HepG2 (cell line): ENCODE measurements around the gene MTHFD1L. TPM values are rescaled to one million over a fixed set of nuclear protein-coding genes. Genes with fewer than 3 reads are reported as not detected.

Experiments
- HNF1A ChIP-seq, 2 experiments: sonication (generic) in 1 of 2; formaldehyde crosslinking in 1 of 2; IDR thresholded peaks; 2 replicates each; pipeline versions ENCODE4 v1.4.0 to v1.6.1; 2016 to 2020; ENCODE audit warnings: borderline replicate concordance in 1 of 2, low read depth in 1 of 2, mild to moderate bottlenecking in 1 of 2, missing genetic modification reagents in 1 of 2
- IRX3 ChIP-seq: sonication (generic); formaldehyde crosslinking; IDR thresholded peaks from 2 replicates; pipeline ENCODE4 v1.8.1; 2023; ENCODE audit warnings: mild to moderate bottlenecking, low read depth, missing genetic modification reagents, borderline replicate concordance
- JUND ChIP-seq: sonication (generic); formaldehyde crosslinking; IDR thresholded peaks from 2 replicates; pipeline ENCODE4 v1.8.0; 2022; ENCODE audit warnings: mild to moderate bottlenecking, missing genetic modification reagents
- KDM1A ChIP-seq: IDR thresholded peaks from 2 replicates; pipeline ENCODE4 v1.6.1; 2016; ENCODE audit warnings: missing compliant biosample characterization
- NRL ChIP-seq: sonication (generic); formaldehyde crosslinking; IDR thresholded peaks from 2 replicates; pipeline ENCODE4 v1.5.0; 2020; ENCODE audit warnings: missing genetic modification reagents, mild to moderate bottlenecking, moderate library complexity, borderline replicate concordance
- PRMT3 ChIP-seq: sonication (generic); formaldehyde crosslinking; IDR thresholded peaks from 2 replicates; pipeline ENCODE4 v1.8.1; 2022; ENCODE audit warnings: low read depth, mild to moderate bottlenecking, moderate library complexity, missing genetic modification reagents, borderline replicate concordance
- SIN3A ChIP-seq: IDR thresholded peaks from 2 replicates; pipeline ENCODE4 v1.6.1; 2011; ENCODE audit warnings: low read depth, mild to moderate bottlenecking, control low read depth, low read length, borderline replicate concordance
- SRY ChIP-seq: sonication (generic); formaldehyde crosslinking; IDR thresholded peaks from 2 replicates; pipeline ENCODE4 v1.8.0; 2022; ENCODE audit warnings: mild to moderate bottlenecking, missing genetic modification reagents
- ZBTB37 ChIP-seq: sonication (generic); formaldehyde crosslinking; IDR thresholded peaks from 2 replicates; pipeline ENCODE4 v1.4.0; 2020; ENCODE audit warnings: mild to moderate bottlenecking, missing genetic modification reagents
- ZC3H13 ChIP-seq: sonication (generic); formaldehyde crosslinking; IDR thresholded peaks from 2 replicates; pipeline ENCODE4 v1.8.1; 2023; ENCODE audit warnings: mild to moderate bottlenecking, missing genetic modification reagents, moderate library complexity
- ZFP1 ChIP-seq: IDR thresholded peaks from 2 replicates; pipeline ENCODE4 v1.6.1; 2016
- ZNF160 ChIP-seq: sonication (generic); formaldehyde crosslinking; IDR thresholded peaks from 2 replicates; pipeline ENCODE4 v1.8.0; 2022; ENCODE audit warnings: mild to moderate bottlenecking, inconsistent platforms, missing genetic modification reagents
- ZNF33A ChIP-seq: sonication (generic); formaldehyde crosslinking; IDR thresholded peaks from 2 replicates; pipeline ENCODE4 v1.5.1; 2020; ENCODE audit warnings: missing genetic modification reagents, mild to moderate bottlenecking, moderate library complexity, borderline replicate concordance
- ZNF557 ChIP-seq: sonication (generic); formaldehyde crosslinking; IDR thresholded peaks from 2 replicates; pipeline ENCODE4 v1.4.0; 2020; ENCODE audit warnings: missing genetic modification reagents
- ZNF619 ChIP-seq: sonication (generic); formaldehyde crosslinking; IDR thresholded peaks from 2 replicates; pipeline ENCODE4 v1.4.0; 2020; ENCODE audit warnings: mild to moderate bottlenecking, missing genetic modification reagents
- ZNF775 ChIP-seq: sonication (generic); formaldehyde crosslinking; IDR thresholded peaks from 2 replicates; pipeline ENCODE4 v1.4.0; 2020; ENCODE audit warnings: missing genetic modification reagents, mild to moderate bottlenecking, moderate library complexity, borderline replicate concordance
- polyA plus RNA-seq, 8 experiments: library from polyadenylated mRNA; depleted of rRNA in 3 of 8; stranded (reverse) in 7 of 8; unstranded in 1 of 8; fragments of >200 nt; fragmentation: Illumina TruSeq in 4 of 8; extraction: Trizol in 4 of 8; gene quantifications; 2 replicates each; pipeline versions ENCODE4 v1.2.1 to v1.2.3, GENCODE V29; 2011 to 2016; ENCODE audit warnings: low read depth in 4 of 8, missing spikeins in 1 of 8, mixed read lengths in 1 of 8; ENCODE audit not compliant: insufficient read depth in 1 of 8
- total RNA-seq, 5 experiments: library from RNA; depleted of rRNA; stranded (reverse); fragments of >200 nt; fragmentation: Illumina TruSeq; extraction: Trizol; gene quantifications; 2 replicates each; pipeline ENCODE4 v1.2.3, GENCODE V29; 2016; ENCODE audit warnings: low read depth in 1 of 5
- TF ChIP-seq, protein P1 (sequence below): sonication (generic); formaldehyde crosslinking; IDR thresholded peaks from 2 replicates; pipeline ENCODE4 v1.4.0; 2020; ENCODE audit warnings: missing genetic modification reagents, borderline replicate concordance
- TF ChIP-seq, protein P2 (sequence below): sonication (generic); formaldehyde crosslinking; IDR thresholded peaks from 2 replicates; pipeline ENCODE4 v1.4.0; 2020; ENCODE audit warnings: mild to moderate bottlenecking, missing genetic modification reagents

MTHFD1L gene
- total and polyA plus RNA-seq, 2 of the 13 experiments (the other 11 are each of a cell fraction or from before 2014, with no cell fraction given) = 24.0 to 39.6 TPM

- TF ChIP-seq, protein P1, sequence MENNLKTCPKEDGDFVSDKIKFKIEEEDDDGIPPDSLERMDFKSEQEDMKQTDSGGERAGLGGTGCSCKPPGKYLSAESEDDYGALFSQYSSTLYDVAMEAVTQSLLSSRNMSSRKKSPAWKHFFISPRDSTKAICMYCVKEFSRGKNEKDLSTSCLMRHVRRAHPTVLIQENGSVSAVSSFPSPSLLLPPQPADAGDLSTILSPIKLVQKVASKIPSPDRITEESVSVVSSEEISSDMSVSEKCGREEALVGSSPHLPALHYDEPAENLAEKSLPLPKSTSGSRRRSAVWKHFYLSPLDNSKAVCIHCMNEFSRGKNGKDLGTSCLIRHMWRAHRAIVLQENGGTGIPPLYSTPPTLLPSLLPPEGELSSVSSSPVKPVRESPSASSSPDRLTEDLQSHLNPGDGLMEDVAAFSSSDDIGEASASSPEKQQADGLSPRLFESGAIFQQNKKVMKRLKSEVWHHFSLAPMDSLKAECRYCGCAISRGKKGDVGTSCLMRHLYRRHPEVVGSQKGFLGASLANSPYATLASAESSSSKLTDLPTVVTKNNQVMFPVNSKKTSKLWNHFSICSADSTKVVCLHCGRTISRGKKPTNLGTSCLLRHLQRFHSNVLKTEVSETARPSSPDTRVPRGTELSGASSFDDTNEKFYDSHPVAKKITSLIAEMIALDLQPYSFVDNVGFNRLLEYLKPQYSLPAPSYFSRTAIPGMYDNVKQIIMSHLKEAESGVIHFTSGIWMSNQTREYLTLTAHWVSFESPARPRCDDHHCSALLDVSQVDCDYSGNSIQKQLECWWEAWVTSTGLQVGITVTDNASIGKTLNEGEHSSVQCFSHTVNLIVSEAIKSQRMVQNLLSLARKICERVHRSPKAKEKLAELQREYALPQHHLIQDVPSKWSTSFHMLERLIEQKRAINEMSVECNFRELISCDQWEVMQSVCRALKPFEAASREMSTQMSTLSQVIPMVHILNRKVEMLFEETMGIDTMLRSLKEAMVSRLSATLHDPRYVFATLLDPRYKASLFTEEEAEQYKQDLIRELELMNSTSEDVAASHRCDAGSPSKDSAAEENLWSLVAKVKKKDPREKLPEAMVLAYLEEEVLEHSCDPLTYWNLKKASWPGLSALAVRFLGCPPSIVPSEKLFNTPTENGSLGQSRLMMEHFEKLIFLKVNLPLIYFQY (CRISPR knock-in tag) = no peak; the same call in 1 of the 2 replicates
- TF ChIP-seq ZBTB37 (CRISPR knock-in tag) (no peak), NRL (CRISPR knock-in tag) (no peak), ZNF775 (no peak), JUND (CRISPR knock-in tag) (no peak), ZNF160 (CRISPR knock-in tag) (no peak), ZNF33A (CRISPR knock-in tag) (no peak), KDM1A (CRISPR knock-in tag) (no peak), SIN3A (no peak), ZNF619 (CRISPR knock-in tag) (no peak), ZFP1 (CRISPR knock-in tag) (peak; percentile 71; the same call in 1 of the 2 replicates), IRX3 (CRISPR knock-in tag) (no peak), ZNF557 (CRISPR knock-in tag) (no peak), SRY (no peak), HNF1A (IDR thresholded peaks at IDR 0.05; ENCODE audit: low read depth) (0 out of 2 replicates have a peak, but pooled peaks have one; percentile 33), HNF1A (CRISPR knock-in tag; IDR thresholded peaks at IDR 0.05; ENCODE audit: borderline replicate concordance) (peak; percentile 46; the same call in 1 of the 2 replicates), ZC3H13 (CRISPR knock-in tag) (peak; percentile 34; the same call in 1 of the 2 replicates), PRMT3 (CRISPR knock-in tag) (no peak)
- TF ChIP-seq, protein P2, sequence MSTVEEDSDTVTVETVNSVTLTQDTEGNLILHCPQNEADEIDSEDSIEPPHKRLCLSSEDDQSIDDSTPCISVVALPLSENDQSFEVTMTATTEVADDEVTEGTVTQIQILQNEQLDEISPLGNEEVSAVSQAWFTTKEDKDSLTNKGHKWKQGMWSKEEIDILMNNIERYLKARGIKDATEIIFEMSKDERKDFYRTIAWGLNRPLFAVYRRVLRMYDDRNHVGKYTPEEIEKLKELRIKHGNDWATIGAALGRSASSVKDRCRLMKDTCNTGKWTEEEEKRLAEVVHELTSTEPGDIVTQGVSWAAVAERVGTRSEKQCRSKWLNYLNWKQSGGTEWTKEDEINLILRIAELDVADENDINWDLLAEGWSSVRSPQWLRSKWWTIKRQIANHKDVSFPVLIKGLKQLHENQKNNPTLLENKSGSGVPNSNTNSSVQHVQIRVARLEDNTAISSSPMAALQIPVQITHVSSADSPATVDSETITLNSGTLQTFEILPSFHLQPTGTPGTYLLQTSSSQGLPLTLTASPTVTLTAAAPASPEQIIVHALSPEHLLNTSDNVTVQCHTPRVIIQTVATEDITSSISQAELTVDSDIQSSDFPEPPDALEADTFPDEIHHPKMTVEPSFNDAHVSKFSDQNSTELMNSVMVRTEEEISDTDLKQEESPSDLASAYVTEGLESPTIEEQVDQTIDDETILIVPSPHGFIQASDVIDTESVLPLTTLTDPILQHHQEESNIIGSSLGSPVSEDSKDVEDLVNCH (CRISPR knock-in tag) = no peak
Observed at GRCh38 chr6:151096255-151096612, 230.7 kb downstream of the MTHFD1L start (continued).
